ENCODE data around the gene NTRK2. TPM values are rescaled to one million over a fixed set of nuclear protein-coding genes. Genes with fewer than 3 reads are reported as not detected.
A peak's percentile ranks its signal among the peaks of the same experiment; 100 is the strongest.

NTRK2 gene
- total RNA-seq, 3 donors from 2014 or later, result 1.7 to 3.5 (median 2.5) TPM

- H3K36me3 ChIP-seq (ENCODE audit: low read depth), result no peaks in the 10 kb centered on the region
- no peak for TF ChIP-seq CTCF (IDR thresholded peaks at IDR 0.05)
- intact Hi-C loops (cut with DNase I, micrococcal nuclease), result no loop called here
- H3K9me3 ChIP-seq, result no peaks in the 10 kb centered on the region
- ATAC-seq (no peak), DNase-seq (no peak)
- H3K4me1 ChIP-seq (ENCODE audit: low read depth), result no peaks in the 10 kb centered on the region
- H3K4me3 ChIP-seq, result no peak overlapping the region
Measured at GRCh38 chr9:84779883-84780282, 110.4 kb downstream of the NTRK2 start.

- ATAC-seq (no peak), DNase-seq (no peak)
- H3K4me3 ChIP-seq, result no peak overlapping the region
- no peaks in the 10 kb centered on the region for H3K4me1 ChIP-seq (ENCODE audit: low read depth)
- no peaks in the 10 kb centered on the region for H3K36me3 ChIP-seq (ENCODE audit: low read depth)
- intact Hi-C loops (cut with DNase I, micrococcal nuclease), result no loop called here
- no peak for TF ChIP-seq CTCF (IDR thresholded peaks at IDR 0.05)
- no peaks in the 10 kb centered on the region for H3K9me3 ChIP-seq
Measured at GRCh38 chr9:84780385-84780784, 110.9 kb downstream of the NTRK2 start.

DNA sequence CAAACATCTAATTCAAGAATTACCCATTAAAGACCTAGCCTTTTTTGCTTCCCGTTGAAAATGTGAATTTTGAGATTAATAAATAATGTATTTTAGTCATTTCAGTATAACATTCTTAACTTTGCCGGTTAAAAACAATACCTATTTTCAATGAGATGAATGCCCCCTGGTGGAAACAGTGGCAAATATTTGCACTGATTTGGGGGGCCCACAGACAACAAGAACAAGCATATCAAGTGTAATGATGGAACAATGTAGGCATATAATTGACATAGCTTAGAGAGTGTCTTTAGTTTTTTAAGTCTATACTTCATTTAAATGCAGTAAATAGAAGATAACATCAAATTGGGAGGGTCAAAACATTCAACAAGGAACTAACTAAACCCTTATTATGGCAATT lies 111.9 kb downstream of the NTRK2 start:
- TF ChIP-seq CTCF (IDR thresholded peaks at IDR 0.05), result no peak
- DNase-seq, result peak in 1 of 3 donors; percentile 21
- intact Hi-C loops (cut with DNase I, micrococcal nuclease), result no loop called here
- H3K4me3 ChIP-seq, result no peak overlapping the region
- no peaks in the 10 kb centered on the region for H3K36me3 ChIP-seq (ENCODE audit: low read depth)
- H3K9me3 ChIP-seq, result no peaks in the 10 kb centered on the region
- ATAC-seq, result no peak
- H3K4me1 ChIP-seq (ENCODE audit: low read depth), result no peaks in the 10 kb centered on the region

DNA sequence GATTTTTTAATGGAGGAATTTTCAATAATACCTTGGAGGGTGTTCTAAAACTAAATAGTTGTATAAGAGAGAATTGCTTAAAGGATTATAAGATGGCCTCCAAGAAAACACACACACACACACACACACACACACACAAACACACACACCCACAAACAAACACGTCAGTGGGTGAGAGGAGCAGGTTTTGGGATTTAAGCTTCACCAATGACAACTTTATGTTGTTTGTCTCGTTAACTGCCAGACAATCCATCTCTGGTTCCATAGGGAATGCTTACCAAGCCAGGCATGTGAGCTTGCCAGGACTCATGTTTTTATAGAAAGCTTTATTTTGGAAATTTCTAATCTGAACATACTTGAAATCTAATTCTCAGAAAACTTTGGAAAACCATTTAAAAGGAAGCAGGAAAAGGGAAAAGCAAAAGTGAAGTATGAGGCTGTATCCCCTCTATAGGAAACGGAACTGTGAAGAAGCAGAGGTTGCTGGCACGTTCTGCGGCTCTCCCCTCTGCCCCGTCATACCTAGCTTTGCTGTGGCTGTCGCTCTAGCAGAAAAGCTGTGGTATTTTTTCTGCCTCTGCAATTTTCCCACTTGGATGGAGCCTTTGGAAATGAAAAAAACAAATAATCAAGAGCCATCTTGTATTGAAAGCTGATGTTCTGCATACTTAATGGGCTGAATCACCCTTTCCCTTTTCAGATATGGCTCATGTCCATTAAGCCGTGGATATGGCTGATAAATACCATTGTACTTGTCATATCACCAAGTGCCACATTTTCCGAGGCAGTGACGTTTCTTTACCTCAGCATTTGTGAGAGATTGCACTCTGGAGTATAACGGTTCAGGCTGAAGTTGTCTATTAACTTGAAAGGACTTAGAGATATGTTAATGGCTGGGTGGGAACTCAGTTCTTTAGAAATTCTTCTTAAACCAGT lies 112.7 kb downstream of the NTRK2 start:
- Histone ChIP-seq H3K4me1 (ENCODE audit: low read depth) (no peaks in the 10 kb centered on the region), H3K36me3 (ENCODE audit: low read depth) (no peaks in the 10 kb centered on the region), H3K9me3 (no peaks in the 10 kb centered on the region), H3K4me3 (no peak overlapping the region)
- intact Hi-C loops (cut with DNase I, micrococcal nuclease), result no loop called here
- no peak for TF ChIP-seq CTCF (IDR thresholded peaks at IDR 0.05)
- ATAC-seq, result no peak
- DNase-seq, result no peak

GRCh38 chr9:84785792-84786547 lies 116.4 kb downstream of the NTRK2 start:
- ATAC-seq (no peak), DNase-seq (no peak)
- Histone ChIP-seq H3K36me3 (ENCODE audit: low read depth) (no peaks in the 10 kb centered on the region), H3K4me1 (ENCODE audit: low read depth) (no peaks in the 10 kb centered on the region), H3K9me3 (no peaks in the 10 kb centered on the region), H3K4me3 (no peak overlapping the region)
- TF ChIP-seq CTCF (IDR thresholded peaks at IDR 0.05), result no peak
- intact Hi-C loops (cut with DNase I, micrococcal nuclease), result no loop called here

Measured in mucosa of descending colon (tissue), 3 donors.